ENCODE results near the gene PSENEN.
"Not testable (repeated sequence)": the region's sequence is repeated elsewhere in the genome, so short reads cannot be mapped to it uniquely, and the experiment has no call there.

Gene PSENEN

GRCh38 chr19:35753634-35754369 lies 8.4 kb downstream of the PSENEN start:
- DNase-seq = no peak

- no peak for DNase-seq
These were observed 9.1 kb downstream of the PSENEN start for GRCh38 chr19:35754370-35755130.

- no peak for DNase-seq
These were observed 9.7 kb downstream of the PSENEN start for GRCh38 chr19:35755131-35755549.

- no peak for DNase-seq
These were observed 10.3 kb downstream of the PSENEN start for GRCh38 chr19:35755550-35756376.

- DNase-seq = no peak
These were observed 11.2 kb downstream of the PSENEN start, which contains the start of gene HSPB6 for GRCh38 chr19:35756377-35757230. Gene HSPB6, minus strand, starts transcription at chr19:35757029. Its CDS starts 21 bp downstream, at chr19:35757008.

- no peak for DNase-seq
These were observed 11.8 kb downstream of the PSENEN start for GRCh38 chr19:35757231-35757748.

GRCh38 chr19:35757749-35758608 lies 12.5 kb downstream of the PSENEN start, which contains the start of gene PROSER3:
Gene PROSER3, plus strand, starts transcription at chr19:35758176. Its CDS starts 40 bp downstream, at chr19:35758216.
- peak; percentile 82 to 99 for DNase-seq

- DNase-seq = no peak
These were observed 14.2 kb downstream of the PSENEN start for GRCh38 chr19:35759697-35760096.

- DNase-seq = no peak
These were observed 15.4 kb downstream of the PSENEN start for GRCh38 chr19:35760711-35761349.

- no peak for DNase-seq
These were observed 19.2 kb downstream of the PSENEN start for GRCh38 chr19:35764432-35765315.

GRCh38 chr19:35766571-35767104 lies 21.2 kb downstream of the PSENEN start:
- no peak for DNase-seq

- DNase-seq = no peak
These were observed 22.0 kb downstream of the PSENEN start for GRCh38 chr19:35767288-35768081.

GRCh38 chr19:35768082-35768421 lies 22.6 kb downstream of the PSENEN start:
- DNase-seq = no peak

GRCh38 chr19:35772362-35772761 lies 26.9 kb downstream of the PSENEN start:
- not testable (repeated sequence) for DNase-seq

GRCh38 chr19:35773020-35773806 lies 27.8 kb downstream of the PSENEN start:
- no peak for DNase-seq

GRCh38 chr19:35774274-35775045 lies 29.0 kb downstream of the PSENEN start:
- DNase-seq = no peak

- no peak for DNase-seq
These were observed 29.5 kb downstream of the PSENEN start for GRCh38 chr19:35775046-35775297.

Data from bone marrow (tissue), 2 donors.